H1 (cell line): ENCODE data around the gene KRT78. TPM values are rescaled to one million over a fixed set of nuclear protein-coding genes. Genes with fewer than 3 reads are reported as not detected.
"Not testable (repeated sequence)": the region's sequence is repeated elsewhere in the genome, so short reads cannot be mapped to it uniquely, and the experiment has no call there.

Experiments used
- CTCF ChIA-PET: fragments of 300-600 bp; sonication (Branson Sonifier 250); formaldehyde crosslinking; loops from one replicate; lab custom pipeline; 2021; ENCODE audit not compliant: partially characterized antibody; lab: Charles Lee
- POLR2A ChIA-PET: fragments of 300-600 bp; sonication (Branson Sonifier 250); formaldehyde crosslinking; loops from one replicate; lab custom pipeline; 2021; ENCODE audit warnings: inconsistent platforms; ENCODE audit not compliant: partially characterized antibody; lab: Charles Lee
- DNase-seq, 2 experiments: peaks; one replicate each; pipeline versions ENCODE4 v3.0.0 to v3.0.0-alpha.2; 2010 to 2022; ENCODE audit warnings: low spot score in 2 of 2, low read depth in 1 of 2, mixed read lengths in 1 of 2
- FAIRE-seq: peaks from 2 replicates; lab custom pipeline; 2011; peaks lifted over from hg19 to GRCh38; lab: Jason Lieb, UNC
- H2AFZ ChIP-seq: 2 replicates; pipeline ENCODE4 v1.8.1; 2012; ENCODE audit warnings: low read length, inconsistent platforms
- H2AK5ac ChIP-seq: 2 replicates; pipeline ENCODE4 v1.6.1; 2013; ENCODE audit warnings: low read depth, low read length
- H2BK120ac ChIP-seq: replicated peaks from 2 replicates; pipeline ENCODE3; 2013; ENCODE audit warnings: low read depth, low read length, inconsistent platforms
- H2BK12ac ChIP-seq: 2 replicates; pipeline ENCODE4 v1.6.1; 2013; ENCODE audit warnings: low read depth, low read length
- H2BK15ac ChIP-seq: 2 replicates; pipeline ENCODE4 v1.6.1; 2013; ENCODE audit warnings: low read length
- H2BK20ac ChIP-seq: 2 replicates; pipeline ENCODE4 v1.6.1; 2013; ENCODE audit warnings: low read length
- H2BK5ac ChIP-seq: 2 replicates; pipeline ENCODE4 v1.6.1; 2013; ENCODE audit warnings: low read depth, low read length
- H3K14ac ChIP-seq: 2 replicates; pipeline ENCODE4 v1.6.1; 2013; ENCODE audit warnings: inconsistent platforms; ENCODE audit not compliant: insufficient read length
- H3K18ac ChIP-seq: 2 replicates; pipeline ENCODE4 v1.6.1; 2013; ENCODE audit warnings: low read length; ENCODE audit errors: extremely low read depth
- H3K23ac ChIP-seq: 2 replicates; pipeline ENCODE4 v1.6.1; 2013; ENCODE audit warnings: inconsistent platforms; ENCODE audit not compliant: insufficient read length
- H3K23me2 ChIP-seq: 2 replicates; pipeline ENCODE4 v1.6.1; 2013; ENCODE audit warnings: low read depth, low read length
- H3K27ac ChIP-seq: 2 replicates; pipeline ENCODE4 v1.6.1; 2011; ENCODE audit warnings: low read depth, low read length, inconsistent platforms
- H3K27me3 ChIP-seq, 4 experiments: replicated peaks in 1 of 4; 1 replicate in 1 of 4; 2 replicates in 3 of 4; pipeline versions ENCODE4 v1.6.1 to v1.8.1; 2011 to 2013; ENCODE audit warnings: low read length in 3 of 4, mild to moderate bottlenecking in 3 of 4, inconsistent platforms in 2 of 4, mixed read lengths in 2 of 4, moderate library complexity in 1 of 4; ENCODE audit not compliant: control insufficient read depth in 3 of 4, insufficient read depth in 3 of 4; ENCODE audit errors: extremely low read depth in 1 of 4
- H3K36me3 ChIP-seq, 4 experiments: 2 replicates each; pipeline versions ENCODE4 v1.6.1 to v1.8.1; 2011 to 2013; ENCODE audit warnings: mild to moderate bottlenecking in 4 of 4, low read length in 3 of 4, moderate library complexity in 2 of 4, control low read depth in 1 of 4, inconsistent platforms in 1 of 4; ENCODE audit not compliant: insufficient read depth in 4 of 4, control insufficient read depth in 2 of 4
- H3K4ac ChIP-seq: replicated peaks from 2 replicates; pipeline ENCODE3; 2013; ENCODE audit warnings: low read length, low read depth, mixed read lengths, inconsistent platforms; ENCODE audit not compliant: insufficient read length
- H3K4me1 ChIP-seq, 4 experiments: replicated peaks in 1 of 4; 1 replicate in 1 of 4; 2 replicates in 3 of 4; pipeline versions ENCODE4 v1.6.1 to v1.8.1; 2011 to 2013; ENCODE audit warnings: low read length in 3 of 4, inconsistent platforms in 2 of 4, mixed read lengths in 1 of 4; ENCODE audit not compliant: insufficient read depth in 4 of 4, control insufficient read depth in 3 of 4
- H3K4me2 ChIP-seq, 2 experiments: 2 replicates each; pipeline versions ENCODE4 v1.6.1 to v1.8.1; 2011 to 2013; ENCODE audit warnings: low read depth in 2 of 2, low read length in 2 of 2, control low read depth in 1 of 2, inconsistent platforms in 1 of 2, mild to moderate bottlenecking in 1 of 2; ENCODE audit not compliant: insufficient read depth in 1 of 2
- H3K4me3 ChIP-seq, 4 experiments: fragments of 200-600, 300-600 bp in 1 of 4; sonication (generic), shearing (Covaris generic), sonication (Bioruptor Twin) in 1 of 4; 2 replicates each; pipeline versions ENCODE4 v1.5.1 to v1.8.1; 2011 to 2016; ENCODE audit warnings: low read length in 4 of 4, low read depth in 3 of 4, control low read depth in 2 of 4, inconsistent platforms in 2 of 4, mild to moderate bottlenecking in 2 of 4, mixed read lengths in 1 of 4, moderate library complexity in 1 of 4; ENCODE audit not compliant: insufficient read depth in 2 of 4; ENCODE audit errors: extremely low read depth in 1 of 4
- H3K56ac ChIP-seq: replicated peaks from 2 replicates; pipeline ENCODE3; 2013; ENCODE audit warnings: low read depth, mild to moderate bottlenecking, mixed read lengths, low read length, inconsistent platforms; ENCODE audit not compliant: insufficient read length
- H3K79me1 ChIP-seq: 2 replicates; pipeline ENCODE4 v1.6.1; 2013; ENCODE audit warnings: low read depth, low read length, control low read depth
- H3K79me2 ChIP-seq, 2 experiments: 2 replicates each; pipeline versions ENCODE4 v1.6.1 to v1.8.1; 2012 to 2013; ENCODE audit warnings: low read length in 2 of 2, mild to moderate bottlenecking in 2 of 2, inconsistent platforms in 1 of 2; ENCODE audit not compliant: insufficient read depth in 2 of 2, control insufficient read depth in 1 of 2
- H3K9ac ChIP-seq, 4 experiments: replicated peaks in 1 of 4; 1 replicate in 1 of 4; 2 replicates in 3 of 4; pipeline versions ENCODE4 v1.6.1 to v1.8.1; 2011 to 2013; ENCODE audit warnings: low read depth in 3 of 4, low read length in 3 of 4, control low read depth in 2 of 4, mild to moderate bottlenecking in 2 of 4, moderate library complexity in 2 of 4, inconsistent platforms in 1 of 4; ENCODE audit errors: extremely low read depth in 1 of 4
- H3K9me3 ChIP-seq, 2 experiments: 2 replicates each; pipeline versions ENCODE4 v1.6.1 to v1.8.1; 2012 to 2013; ENCODE audit warnings: mild to moderate bottlenecking in 2 of 2, moderate library complexity in 2 of 2, control low read depth in 1 of 2, inconsistent platforms in 1 of 2, low read depth in 1 of 2, low read length in 1 of 2, mixed read lengths in 1 of 2; ENCODE audit not compliant: insufficient read depth in 2 of 2
- H4K20me1 ChIP-seq, 2 experiments: replicated peaks in 1 of 2; 2 replicates each; pipeline versions ENCODE3 to v1.8.1; 2011 to 2013; ENCODE audit warnings: inconsistent platforms in 2 of 2, low read length in 2 of 2, mild to moderate bottlenecking in 1 of 2; ENCODE audit not compliant: insufficient read depth in 2 of 2, control insufficient read depth in 1 of 2
- H4K5ac ChIP-seq: 2 replicates; pipeline ENCODE4 v1.6.1; 2013; ENCODE audit warnings: low read length, low read depth, mixed read lengths, inconsistent platforms; ENCODE audit not compliant: insufficient read length
- H4K8ac ChIP-seq: 2 replicates; pipeline ENCODE4 v1.8.0; 2013; ENCODE audit warnings: mild to moderate bottlenecking, moderate library complexity, low read length, inconsistent platforms; ENCODE audit not compliant: insufficient read depth; ENCODE audit errors: extremely low read depth
- H4K91ac ChIP-seq: replicated peaks from 2 replicates; pipeline ENCODE3; 2013; ENCODE audit warnings: low read length, mixed read lengths, inconsistent platforms; ENCODE audit not compliant: insufficient read length
- WGBS, 2 experiments: shearing (Covaris generic) in 1 of 2; methylation state at CpG; one replicate each; pipeline versions ENCODE4 v1.1.6 to v1.1.7; 2013 to 2015; ENCODE audit warnings: low lambda C conversion rate in 2 of 2, mixed read lengths in 2 of 2, inconsistent platforms in 1 of 2, low coverage in 1 of 2, missing lambda C conversion rate in 1 of 2; ENCODE audit not compliant: insufficient replicate concordance in 2 of 2, insufficient coverage in 1 of 2, insufficient read length in 1 of 2; ENCODE audit errors: extremely low coverage in 1 of 2, missing lambda C conversion rate in 1 of 2; 5-methylcytosine and 5-hydroxymethylcytosine counted together
- polyA plus RNA-seq, 7 experiments: library from polyadenylated mRNA; depleted of rRNA in 3 of 7; stranded (reverse) in 5 of 7; unstranded in 2 of 7; fragments of >200 nt in 5 of 7; fragments of 200-250 nt in 2 of 7; gene quantifications; 1 replicate in 5 of 7; 2 replicates in 1 of 7; 4 replicates in 1 of 7; pipeline versions ENCODE4 v1.2.1 to v1.2.3, GENCODE V29; 2011 to 2013; ENCODE audit warnings: missing spikeins in 2 of 7, mixed read lengths in 2 of 7
- total RNA-seq: library from RNA; stranded (reverse); fragmentation: NEBNext Ultra II Directional; extraction: Animal tissue kit (Norgen Biotek cat#: 25700); gene quantifications from 2 replicates; pipeline ENCODE4 v1.2.1, GENCODE V29; 2021

KRT78 gene
- total and polyA plus RNA-seq, 2 of the 8 experiments (the other 6 are each of a cell fraction or from before 2014, with no cell fraction given): not detected

GRCh38 chr12:52795332-52795674, 53.5 kb downstream of the KRT78 start:
- H4K20me1 ChIP-seq, H3K79me2 ChIP-seq, H3K18ac ChIP-seq, FAIRE-seq, H3K14ac ChIP-seq, H4K91ac ChIP-seq, H2BK5ac ChIP-seq, H3K56ac ChIP-seq, H3K27me3 ChIP-seq, H2AFZ ChIP-seq, H3K4me3 ChIP-seq, H3K9me3 ChIP-seq, H4K8ac ChIP-seq, H2BK12ac ChIP-seq, H2AK5ac ChIP-seq, H3K4ac ChIP-seq, H3K79me1 ChIP-seq, H3K23me2 ChIP-seq, H2BK20ac ChIP-seq, H3K27ac ChIP-seq, H3K23ac ChIP-seq, H4K5ac ChIP-seq, H3K4me2 ChIP-seq, H3K9ac ChIP-seq, H3K4me1 ChIP-seq, H2BK15ac ChIP-seq, DNase-seq, H3K36me3 ChIP-seq, H2BK120ac ChIP-seq: not testable (repeated sequence)
- POLR2A ChIA-PET: interaction anchor here (1.2 kb wide), 1 partner anchor 31 kb away, joined by 3 read pairs; no protein-coding TSS in a partner anchor
- WGBS, 2 experiments: 87% methylated on average over 2 of the region's 2 CpGs; no CpG with 5 or more reads in 1 of the 2 experiments
- CTCF ChIA-PET: interaction anchor here (1.3 to 2.1 kb wide), 4 partner anchors 75 to 400 kb away, joined by 3 to 7 read pairs (median 4); no protein-coding TSS in a partner anchor
